CD4-positive, alpha-beta T cell treated with Interleukin-15 for 4 hours (primary cell): Measurements from ENCODE around the gene SNURF.
"Not testable (repeated sequence)": the region's sequence is repeated elsewhere in the genome, so short reads cannot be mapped to it uniquely, and the experiment has no call there.

Source experiments
- DNase-seq: peaks from one replicate; pipeline ENCODE4 v3.0.0-alpha.2; 2020; ENCODE audit warnings: low spot score

The SNURF gene, protein sequence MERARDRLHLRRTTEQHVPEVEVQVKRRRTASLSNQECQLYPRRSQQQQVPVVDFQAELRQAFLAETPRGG

DNA sequence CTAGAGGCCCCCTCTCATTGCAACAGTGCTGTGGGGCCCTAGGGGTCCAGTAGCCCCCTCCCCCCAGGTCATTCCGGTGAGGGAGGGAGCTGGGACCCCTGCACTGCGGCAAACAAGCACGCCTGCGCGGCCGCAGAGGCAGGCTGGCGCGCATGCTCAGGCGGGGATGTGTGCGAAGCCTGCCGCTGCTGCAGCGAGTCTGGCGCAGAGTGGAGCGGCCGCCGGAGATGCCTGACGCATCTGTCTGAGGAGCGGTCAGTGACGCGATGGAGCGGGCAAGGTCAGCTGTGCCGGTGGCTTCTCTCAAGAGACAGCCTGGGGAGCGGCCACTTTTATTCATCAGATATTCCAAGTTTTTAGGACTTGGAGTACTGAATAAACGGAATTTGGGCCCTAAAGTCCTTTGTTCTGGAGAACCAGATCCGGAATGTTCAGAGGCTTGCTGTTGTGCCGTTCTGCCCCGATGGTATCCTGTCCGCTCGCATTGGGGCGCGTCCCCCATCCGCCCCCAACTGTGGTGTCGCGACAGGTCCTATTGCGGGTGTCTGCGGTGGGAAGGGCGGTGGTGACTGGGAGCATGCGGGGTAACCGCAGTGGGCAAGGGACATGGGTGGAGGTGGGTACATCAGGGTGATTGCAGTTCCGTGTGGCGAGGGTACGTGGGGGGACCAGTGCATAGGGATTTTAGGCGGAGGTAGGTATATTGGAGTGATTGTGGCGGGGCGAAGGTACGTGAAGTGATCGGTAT, at the start of gene SNURF, which contains the start of gene SNRPN:
SNURF (plus strand) TSS at position 205 of the 748 bp plus-strand sequence; CDS start at position 267, 62 bp downstream.
SNRPN (plus strand) TSS at position 205 of the 748 bp plus-strand sequence. CDS start 19,467 bp downstream, outside the sequence.
- DNase-seq = peak; percentile 62

DNA sequence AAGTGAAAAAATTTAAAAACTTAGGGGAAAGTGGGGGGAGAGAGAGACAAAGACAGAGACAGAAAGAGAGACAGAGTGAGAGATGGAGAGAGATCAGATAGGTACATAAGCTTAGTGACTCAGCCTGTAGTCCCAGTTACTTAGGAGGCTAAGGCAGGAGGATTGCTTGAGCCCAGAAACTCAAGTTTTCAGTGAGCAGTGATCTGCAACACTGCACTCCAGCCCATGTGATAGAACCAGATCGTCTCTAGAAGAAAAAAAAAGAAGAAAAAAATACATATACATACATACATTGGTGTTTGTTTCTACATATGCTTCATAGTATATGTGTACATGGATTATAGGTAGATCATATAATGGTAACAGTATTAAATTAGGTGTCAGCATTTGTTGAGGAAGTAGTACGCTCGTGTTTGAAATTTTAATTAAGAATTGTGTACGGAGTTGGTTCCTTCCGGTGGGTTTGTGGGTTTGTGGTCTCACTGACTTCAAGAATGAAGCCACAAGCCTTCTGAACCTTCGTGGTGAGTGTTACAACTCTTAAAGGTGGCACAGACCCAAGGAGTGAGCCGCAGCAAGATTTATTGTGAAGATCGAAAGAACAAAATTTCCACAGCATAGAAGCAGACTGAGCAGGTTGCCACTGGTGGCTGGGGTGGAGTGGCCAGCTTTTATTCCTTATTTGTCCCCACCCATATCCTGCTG, 38.3 kb upstream of the SNURF start:
- no peak for DNase-seq

DNA sequence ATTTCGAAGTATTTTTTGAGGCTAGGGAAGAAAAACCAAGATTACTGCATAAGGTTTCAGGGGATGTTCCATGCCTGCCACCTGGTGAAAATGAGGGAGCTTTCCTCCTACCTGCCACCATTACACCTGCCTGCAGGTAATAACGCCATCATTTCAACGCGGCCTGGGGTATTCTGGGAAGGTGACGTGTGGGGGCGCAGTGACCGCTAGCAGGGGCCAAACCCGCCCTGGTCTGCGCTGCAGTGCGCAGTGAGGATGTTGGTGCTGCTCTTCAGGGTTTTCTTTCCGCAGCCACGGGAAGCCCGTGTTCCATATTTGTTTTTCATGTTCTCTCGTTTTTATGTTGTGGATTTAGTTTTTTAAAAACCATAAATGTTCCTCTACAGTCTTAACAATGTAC, 37.4 kb upstream of the SNURF start:
- no peak for DNase-seq

DNA sequence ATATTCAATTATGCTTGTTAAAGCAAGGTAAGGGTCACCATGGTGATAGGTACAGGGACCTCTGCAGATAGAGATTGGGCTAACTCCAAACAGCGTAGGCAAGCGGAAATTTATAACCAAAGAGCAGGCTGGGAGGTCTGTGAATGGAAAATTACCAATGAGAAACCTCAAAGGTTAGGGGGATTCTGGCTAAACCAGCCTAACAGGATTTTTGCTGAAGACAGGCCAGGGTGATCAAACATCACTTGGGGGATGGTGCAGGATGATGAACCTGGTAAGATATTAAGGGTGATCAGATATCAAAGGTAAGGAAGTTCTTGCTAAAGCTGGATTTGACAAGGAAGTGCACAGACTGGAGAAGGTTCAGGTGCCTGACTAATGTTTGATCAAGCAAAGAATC, 35.3 kb upstream of the SNURF start:
- no peak for DNase-seq

DNA sequence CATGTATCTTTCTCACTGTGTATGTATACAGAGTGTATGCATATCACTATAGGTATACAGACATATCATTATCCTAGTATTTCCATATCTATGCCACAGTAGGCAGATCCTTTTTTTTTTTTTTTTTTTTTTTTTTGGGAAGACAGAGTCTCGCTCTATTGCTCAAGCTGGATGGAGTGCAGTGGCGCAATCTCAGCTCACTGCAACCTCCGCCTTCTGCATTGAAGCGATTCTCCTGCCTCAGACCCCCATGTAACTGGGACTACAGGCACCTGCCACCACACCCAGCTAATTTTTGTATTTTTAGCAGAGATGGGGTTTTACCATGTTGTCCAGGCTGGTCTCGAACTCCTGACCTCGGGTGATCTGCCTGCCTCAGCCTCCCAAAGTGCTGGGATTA, 32.0 kb upstream of the SNURF start:
- not testable (repeated sequence) for DNase-seq

DNA sequence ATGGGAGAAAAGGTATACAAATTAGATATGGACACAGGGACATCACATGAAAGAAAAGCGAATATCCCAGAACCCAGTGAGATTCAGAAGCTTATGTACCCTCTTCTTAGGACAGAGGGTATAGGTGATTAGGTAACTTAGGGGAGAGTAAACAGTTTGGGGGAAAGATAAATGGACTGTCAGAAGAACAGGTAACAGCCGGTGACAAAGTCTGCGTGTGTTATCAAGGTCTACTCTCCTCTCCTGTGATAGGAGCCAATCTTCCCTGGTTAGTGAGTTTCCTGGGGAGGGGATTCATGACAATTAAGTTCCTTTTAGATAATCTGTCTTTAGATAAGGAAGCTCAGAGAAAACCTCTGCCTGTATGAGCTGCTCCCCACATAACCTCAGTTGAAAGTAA, 30.6 kb upstream of the SNURF start:
- no peak for DNase-seq

DNA sequence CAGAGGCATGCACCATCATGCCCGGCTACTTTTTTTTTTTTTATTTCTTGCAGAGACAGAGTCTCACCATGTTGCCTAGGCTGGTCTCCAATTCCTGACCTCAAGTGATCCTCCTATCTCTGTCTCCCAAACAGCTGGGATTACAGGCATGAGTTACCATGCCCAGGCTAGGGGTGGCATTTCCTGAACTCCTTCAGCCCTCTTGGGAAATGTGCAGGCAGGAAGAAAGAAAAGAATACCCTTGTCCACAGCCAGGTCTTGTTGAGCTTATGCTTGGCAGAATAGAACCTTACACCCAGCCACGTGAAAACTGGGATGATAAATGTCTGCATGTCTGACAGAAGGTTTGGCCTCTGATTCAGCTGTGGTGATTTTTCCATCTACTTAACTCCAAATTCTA, 30.2 kb upstream of the SNURF start:
- no peak for DNase-seq

DNA sequence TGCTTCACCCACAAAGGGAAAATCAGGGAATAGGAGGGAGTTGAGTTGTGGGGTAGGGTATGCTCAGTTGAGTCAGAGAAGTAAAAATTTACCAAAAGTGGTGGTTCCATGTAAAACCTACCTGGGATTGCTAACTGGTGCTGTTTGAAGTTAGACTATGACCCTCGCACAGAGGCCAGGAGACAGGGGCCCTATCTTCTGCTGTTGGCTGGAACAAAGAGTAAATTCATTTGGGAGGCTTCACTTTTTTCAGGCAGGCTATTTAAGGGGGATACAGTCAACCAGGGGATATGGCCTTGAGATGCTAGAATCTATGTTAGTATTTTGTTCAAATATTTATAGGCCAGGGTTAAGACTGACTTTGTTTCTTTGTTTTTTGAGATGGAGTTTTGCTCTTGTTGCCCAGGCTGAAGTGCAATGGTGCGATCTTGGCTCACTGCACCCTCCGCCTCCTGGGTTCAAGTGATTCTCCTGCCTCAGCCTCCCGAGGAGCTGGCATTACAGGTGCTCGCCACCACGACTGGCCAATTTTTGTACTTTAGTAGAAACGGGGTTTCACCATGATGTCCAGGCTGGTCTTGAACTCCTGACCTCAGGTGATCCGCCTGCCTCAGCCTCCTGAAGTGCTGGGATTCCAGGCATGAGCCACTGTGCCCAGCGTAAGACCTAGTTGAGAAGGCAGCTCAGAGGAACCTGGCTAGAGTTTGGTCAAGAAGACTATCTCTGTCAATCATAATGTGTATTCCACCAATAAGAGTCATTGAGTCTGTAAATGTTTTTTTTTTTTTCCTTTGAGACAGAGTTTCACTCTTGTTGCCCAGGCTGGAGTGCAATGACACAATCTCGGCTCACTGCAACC, 22.7 kb upstream of the SNURF start:
- DNase-seq = not testable (repeated sequence)

DNA sequence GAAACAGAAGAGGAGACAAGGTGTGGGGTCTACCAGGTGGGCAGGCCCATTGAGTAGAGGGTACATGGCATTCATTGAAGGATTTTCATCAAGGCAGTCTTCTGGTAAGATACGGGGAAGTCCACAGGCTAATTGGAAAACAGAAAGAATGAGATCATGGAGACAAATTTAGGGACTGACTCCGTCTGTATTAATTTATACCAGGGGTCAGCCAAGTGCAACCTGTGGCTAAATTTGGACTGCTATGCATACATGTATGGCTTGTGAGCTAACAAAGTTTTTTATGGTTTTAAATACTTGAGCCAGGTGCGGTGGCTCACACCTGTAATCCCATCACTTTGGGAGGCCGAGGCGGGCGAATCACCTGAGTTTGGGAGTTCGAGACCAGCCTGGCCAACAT, 21.1 kb upstream of the SNURF start:
- DNase-seq = no peak

DNA sequence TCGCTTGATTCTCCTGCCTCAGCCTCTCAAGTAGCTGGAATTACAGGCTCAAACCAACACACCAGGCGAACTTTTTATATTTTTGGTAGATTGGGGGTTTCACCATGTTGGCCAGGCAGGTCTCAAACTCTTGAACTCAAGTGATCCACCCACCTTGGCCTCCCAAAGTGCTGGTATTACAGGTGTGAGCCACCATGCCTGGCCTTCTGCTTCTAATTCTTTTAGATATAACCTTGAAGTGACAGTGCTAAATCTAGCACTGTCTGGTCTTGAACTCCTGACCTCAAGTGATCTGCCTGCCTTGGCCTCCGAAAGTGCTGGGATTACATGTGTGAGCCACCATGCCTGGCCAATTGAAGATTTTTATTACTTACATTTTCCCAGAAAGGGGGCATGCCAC, 16.6 kb upstream of the SNURF start:
- DNase-seq = not testable (repeated sequence)

DNA sequence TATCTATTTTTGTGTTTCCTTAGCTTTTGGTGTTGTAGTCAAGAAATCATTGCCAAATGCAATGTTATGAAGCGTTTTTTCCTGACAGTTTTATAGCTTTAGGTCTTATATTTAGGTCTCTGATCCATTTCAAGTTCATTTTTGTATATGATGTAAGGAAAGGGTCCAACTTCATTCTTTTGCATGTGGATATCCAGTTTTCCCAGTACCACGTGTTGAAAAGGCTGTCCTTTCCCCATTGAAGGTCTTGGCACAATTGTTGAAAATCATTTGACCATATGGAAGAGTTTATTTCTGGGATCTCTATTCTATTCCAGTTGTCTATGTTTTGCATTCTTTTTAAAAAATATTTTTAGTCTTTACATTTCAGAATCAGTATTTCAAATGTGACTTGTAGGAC, 14.6 kb upstream of the SNURF start:
- DNase-seq = no peak

DNA sequence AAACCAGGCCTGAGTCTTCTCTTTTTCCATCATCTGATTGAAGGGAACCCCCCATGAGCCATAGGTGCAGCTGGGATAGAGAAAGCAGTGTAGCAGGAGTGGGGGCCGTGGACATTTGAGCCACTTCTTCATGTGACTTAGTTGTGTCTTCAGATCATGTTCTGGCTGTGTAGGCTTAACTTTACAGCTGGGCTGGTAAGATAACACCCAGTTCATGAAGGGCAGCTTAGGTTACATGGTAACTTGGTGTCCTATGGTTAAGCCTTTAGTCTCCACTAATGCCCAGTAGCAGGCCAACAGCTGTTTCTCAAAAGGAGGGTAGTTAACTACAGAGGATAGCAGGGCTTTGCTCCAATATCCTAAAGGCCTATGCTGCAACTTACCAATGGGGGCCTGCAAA, 11.4 kb upstream of the SNURF start:
- no peak for DNase-seq

DNA sequence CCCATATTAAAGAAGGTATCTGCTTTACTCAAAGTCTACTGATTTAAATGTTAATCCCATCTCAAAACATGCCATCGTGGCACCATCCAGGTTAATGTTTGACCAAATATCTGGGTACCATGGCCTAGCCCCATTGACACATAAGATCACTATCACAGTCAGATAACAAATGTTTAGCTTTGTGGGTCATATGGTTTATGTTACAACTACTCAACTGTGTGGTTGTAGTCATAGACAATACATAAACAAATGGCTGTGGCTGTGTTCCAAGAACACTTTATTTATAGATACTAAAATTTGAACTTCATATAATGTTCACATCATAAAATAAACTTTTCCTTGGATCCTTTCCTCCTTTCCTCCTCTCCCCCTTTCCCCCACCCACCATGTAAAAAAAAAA, 9.8 kb upstream of the SNURF start:
- DNase-seq = no peak

DNA sequence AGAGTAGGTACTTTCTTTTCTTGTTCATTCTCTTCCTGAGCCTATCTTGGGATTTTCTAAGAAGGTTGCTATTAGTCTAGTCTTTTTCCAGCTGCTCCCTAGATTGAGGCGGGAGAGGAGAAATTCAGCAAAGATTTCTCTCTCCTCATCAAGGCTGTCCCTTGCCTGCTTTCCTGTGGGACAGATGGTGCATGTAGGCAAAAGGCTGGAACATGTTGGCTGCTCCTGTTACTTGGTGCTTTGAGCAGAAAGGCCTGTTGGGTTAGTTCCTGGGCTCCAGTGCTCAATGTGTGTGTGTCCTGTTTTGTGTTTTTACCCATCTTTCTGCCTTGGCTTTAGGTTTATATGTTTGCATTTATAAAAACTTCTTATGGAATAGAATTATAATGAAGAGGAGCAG, 9.1 kb upstream of the SNURF start:
- no peak for DNase-seq

DNA sequence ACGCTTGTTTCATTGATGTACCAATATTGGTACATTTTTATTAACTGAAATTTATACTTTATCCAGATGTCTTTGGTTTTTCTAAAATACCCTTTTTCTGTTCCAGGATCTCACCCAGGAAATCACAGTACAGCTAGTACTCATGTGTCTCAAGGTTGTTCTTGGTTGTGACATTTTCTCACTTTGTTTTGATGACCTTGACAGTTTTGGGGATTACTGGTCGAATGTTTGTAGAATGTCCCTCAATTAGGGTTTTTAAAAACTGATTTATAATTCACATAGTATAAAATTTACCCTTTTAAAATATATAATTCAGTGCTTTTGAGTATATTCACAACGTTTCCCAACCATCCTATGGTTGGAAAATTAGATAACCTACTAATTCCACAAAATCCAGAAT, 6.3 kb upstream of the SNURF start:
- DNase-seq = no peak

DNA sequence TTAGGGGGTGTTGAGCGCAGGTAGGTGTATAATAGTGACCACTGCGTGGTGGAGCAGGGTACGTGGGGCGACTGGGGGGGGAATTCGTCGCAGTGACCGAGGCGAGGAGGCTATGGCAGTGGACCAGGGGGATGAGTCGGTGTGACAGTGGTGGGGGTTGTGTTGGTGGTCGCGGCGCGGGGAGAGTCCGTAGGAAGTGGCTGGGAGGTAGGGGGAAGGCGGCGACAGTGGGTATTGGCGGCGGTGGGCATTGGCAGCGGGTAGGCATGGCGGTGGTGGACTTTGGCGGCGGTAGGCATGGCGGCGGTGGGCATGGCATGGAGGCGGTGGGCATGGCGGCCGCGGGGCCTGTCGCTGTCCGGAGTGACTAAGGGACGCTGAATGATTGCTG, 739 bp downstream of the SNURF start:
- DNase-seq = no peak

DNA sequence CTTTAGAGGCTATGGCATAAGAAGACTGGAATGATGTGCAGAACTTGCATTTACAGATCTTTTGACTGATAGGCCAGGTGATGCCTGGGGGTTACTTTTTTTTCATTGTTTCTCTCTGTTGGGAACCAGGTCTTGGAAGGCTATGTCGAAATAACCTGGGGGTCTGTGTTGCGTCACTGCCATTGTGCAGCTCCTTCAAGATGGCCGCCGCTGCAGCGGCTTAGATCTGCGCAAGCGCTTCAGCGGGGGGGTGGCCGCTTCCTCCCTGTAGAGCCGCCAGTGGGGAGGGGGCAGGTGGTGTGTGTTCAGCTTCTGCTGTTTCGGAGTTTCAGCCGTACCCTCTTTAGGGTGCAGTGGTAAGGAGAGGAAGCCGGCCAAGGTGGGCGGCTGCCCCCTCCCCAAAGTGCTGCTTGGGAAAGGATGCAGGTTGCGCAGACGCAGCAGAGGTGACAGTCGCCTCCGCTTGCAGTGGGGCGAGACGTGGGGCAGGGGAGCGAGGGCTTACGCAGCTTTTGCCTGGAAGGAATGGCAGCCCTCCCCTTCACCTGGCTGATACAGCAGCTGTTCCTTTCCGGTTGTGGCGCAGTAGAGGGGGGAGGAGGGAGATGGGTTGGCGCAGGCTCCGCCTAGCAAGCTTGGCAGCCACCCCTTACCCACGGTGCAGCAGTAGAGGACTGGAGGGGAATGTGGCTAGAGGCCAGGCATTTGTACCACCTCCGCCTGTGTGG, 1.5 kb downstream of the SNURF start:
- peak; percentile 76 for DNase-seq

DNA sequence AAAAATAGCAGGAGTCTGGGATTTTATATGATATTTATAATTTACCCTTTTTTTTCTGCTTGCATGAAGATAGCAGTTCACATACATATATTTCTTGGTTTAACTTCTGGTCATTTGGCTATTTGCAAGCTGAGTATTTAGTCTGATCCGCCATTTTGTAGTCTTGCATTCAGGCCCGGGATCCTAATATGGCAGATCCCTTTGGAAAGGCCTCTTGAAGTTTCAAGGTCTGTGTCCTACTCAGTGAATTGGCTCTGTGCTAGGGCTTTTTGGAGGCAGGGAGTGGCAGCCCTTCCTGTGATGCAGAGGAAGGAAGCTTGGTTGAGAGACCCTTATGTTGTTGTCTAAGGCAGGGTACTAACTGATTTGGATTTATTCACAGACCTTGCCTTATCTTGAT, 2.9 kb downstream of the SNURF start:
- DNase-seq = no peak

DNA sequence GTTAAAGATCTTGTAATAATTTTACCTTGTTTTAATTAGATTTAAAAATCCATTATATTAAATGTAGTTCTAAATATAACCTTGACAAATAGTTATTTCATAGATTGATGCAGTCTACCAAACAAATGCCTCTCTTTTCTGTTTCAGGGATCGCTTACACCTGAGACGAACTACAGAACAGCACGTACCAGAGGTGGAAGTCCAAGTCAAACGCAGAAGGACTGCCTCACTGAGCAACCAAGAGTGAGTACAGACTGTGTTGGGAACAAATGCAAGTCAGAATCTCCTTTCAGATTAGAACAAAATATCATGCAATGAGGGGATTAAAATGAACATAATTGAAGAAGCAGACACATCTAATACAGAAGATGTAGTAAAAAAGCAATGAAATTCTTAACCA, 7.2 kb downstream of the SNURF start:
- no peak for DNase-seq

DNA sequence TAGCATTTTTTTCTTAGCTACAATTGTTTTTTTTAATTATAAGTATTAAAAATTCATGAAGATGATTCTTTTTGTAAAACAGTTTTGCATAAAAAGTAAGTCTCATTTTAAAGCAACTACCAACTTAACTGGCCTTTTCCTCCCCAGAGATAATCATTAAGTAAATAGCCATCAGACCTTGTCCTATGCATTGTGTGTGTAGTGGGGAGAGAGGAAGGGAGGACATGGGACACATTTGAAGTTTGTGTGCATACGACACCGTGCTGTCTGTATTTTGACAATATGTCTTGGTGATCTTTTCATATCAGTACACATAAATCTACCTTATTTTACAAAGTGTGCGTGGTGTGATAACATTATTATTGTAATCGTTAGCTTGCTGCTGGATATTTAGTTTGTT, 8.1 kb downstream of the SNURF start:
- no peak for DNase-seq

DNA sequence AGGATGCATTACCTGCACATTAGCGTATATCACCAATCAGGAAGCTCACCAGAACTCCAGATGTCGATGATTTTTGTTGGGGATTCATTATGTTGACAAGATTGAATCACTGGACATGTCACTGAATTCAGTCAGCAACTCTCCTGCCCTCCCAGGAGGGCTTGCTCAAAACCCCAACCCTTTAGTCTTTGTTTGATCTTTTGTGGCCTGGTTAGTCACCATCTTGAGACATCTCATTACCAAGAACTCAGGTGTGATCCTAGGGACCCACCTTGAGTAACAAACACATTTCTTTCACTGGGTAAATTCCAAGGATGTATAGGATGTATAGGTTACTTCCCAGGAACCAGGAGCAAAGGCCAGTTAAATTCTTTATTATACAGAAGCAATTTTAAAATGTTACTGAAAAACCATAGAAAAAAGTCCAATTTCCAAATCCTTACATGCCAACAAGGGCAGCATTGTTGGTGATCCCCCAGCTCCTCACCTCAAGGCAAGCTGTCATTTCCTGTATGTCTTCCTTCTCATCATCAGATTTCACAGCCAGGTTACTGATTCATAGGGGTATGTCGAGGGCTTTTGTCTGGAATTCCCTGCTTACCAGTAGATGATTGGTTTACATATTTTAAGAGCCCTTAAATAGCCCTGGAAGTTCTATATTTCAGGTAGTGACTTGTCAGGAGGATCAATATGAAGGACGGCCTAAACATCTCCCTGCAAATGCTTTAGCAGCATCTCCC, 11.7 kb downstream of the SNURF start:
- DNase-seq = no peak
